H1 (cell line): ENCODE data around the gene SYNJ2.

Experiments used
- ATF3 ChIP-seq: IDR thresholded peaks from 2 replicates; pipeline ENCODE4 v1.6.1; 2011; ENCODE audit warnings: low read depth, mild to moderate bottlenecking, low read length; ENCODE audit not compliant: insufficient read depth
- CREB1 ChIP-seq: IDR thresholded peaks from 2 replicates; pipeline ENCODE4 v1.6.1; 2012; ENCODE audit warnings: inconsistent platforms
- CTCF ChIP-seq, 3 experiments: IDR thresholded peaks; 1 replicate in 2 of 3; 2 replicates in 1 of 3; pipeline versions ENCODE4 v1.5.1 to v1.6.1; 2011; ENCODE audit warnings: low read length in 3 of 3, mild to moderate bottlenecking in 3 of 3, inconsistent platforms in 2 of 3, low read depth in 1 of 3, moderate library complexity in 1 of 3; ENCODE audit not compliant: insufficient read depth in 1 of 3; ENCODE audit errors: control extremely low read depth in 1 of 3
- FOSL1 ChIP-seq: IDR thresholded peaks from 2 replicates; pipeline ENCODE4 v1.6.1; 2011; ENCODE audit warnings: mild to moderate bottlenecking, low read depth, low read length, moderate library complexity; ENCODE audit not compliant: insufficient read depth
- HDAC6 ChIP-seq: IDR thresholded peaks from one replicate; pipeline ENCODE4 v1.7.1; 2012; ENCODE audit warnings: low read depth, mild to moderate bottlenecking, inconsistent platforms, low read length, moderate library complexity
- KDM5A ChIP-seq: fragments of 200-600 bp; IDR thresholded peaks from 2 replicates; pipeline ENCODE4 v1.7.1; 2012; ENCODE audit warnings: mild to moderate bottlenecking, low read length, inconsistent platforms, mixed read lengths
- POLR2A ChIP-seq, 2 experiments: IDR thresholded peaks; 1 replicate in 1 of 2; 2 replicates in 1 of 2; pipeline ENCODE4 v1.6.1; 2011; ENCODE audit warnings: low read depth in 2 of 2, low read length in 2 of 2, mild to moderate bottlenecking in 2 of 2; ENCODE audit errors: control extremely low read depth in 1 of 2
- ZNF274 ChIP-seq: IDR thresholded peaks from 2 replicates; pipeline ENCODE4 v1.7.0; 2012; ENCODE audit warnings: low read length, borderline replicate concordance; ENCODE audit errors: extremely low read depth

- no peak for TF ChIP-seq ATF3
- TF ChIP-seq CTCF (IDR thresholded peaks at IDR 0.05; ENCODE audit: control extremely low read depth in 1 of 3, insufficient read depth in 1 of 3, low read depth in 1 of 3, low read length in 3 of 3), result no peak
- no peak for TF ChIP-seq POLR2A (IDR thresholded peaks at IDR 0.05; ENCODE audit: control extremely low read depth in 1 of 2, low read depth in 2 of 2, low read length in 2 of 2)
- no peak for TF ChIP-seq KDM5A
- no peak for TF ChIP-seq CREB1
- TF ChIP-seq ZNF274, result no peak
- no peak for TF ChIP-seq FOSL1
- TF ChIP-seq HDAC6, result no peak
These were observed 64.8 kb downstream of the SYNJ2 start for GRCh38 chr6:158046201-158047126.
